Choroid plexus epithelial cell (primary cell): ENCODE measurements around the gene VSNL1.
"Not testable (repeated sequence)": the region's sequence is repeated elsewhere in the genome, so short reads cannot be mapped to it uniquely, and the experiment has no call there.

Experiments used
- DNase-seq: peaks from one replicate; pipeline ENCODE4 v3.0.0-alpha.2; 2010; ENCODE audit warnings: low read depth
- H3K4me3 ChIP-seq: 2 replicates; pipeline ENCODE4 v1.5.1; 2011; ENCODE audit warnings: low read depth, mild to moderate bottlenecking, control low read depth, low read length, moderate library complexity
- TF ChIP-seq, protein P1 (sequence below): conservative IDR thresholded peaks from 2 replicates; pipeline ENCODE4 v1.5.1; 2011; ENCODE audit warnings: low read depth, mild to moderate bottlenecking, control low read depth, inconsistent platforms, low read length, moderate library complexity

VSNL1 gene

GRCh38 chr2:17550907-17551306 is 10.4 kb downstream of the VSNL1 start:
- TF ChIP-seq, protein P1, sequence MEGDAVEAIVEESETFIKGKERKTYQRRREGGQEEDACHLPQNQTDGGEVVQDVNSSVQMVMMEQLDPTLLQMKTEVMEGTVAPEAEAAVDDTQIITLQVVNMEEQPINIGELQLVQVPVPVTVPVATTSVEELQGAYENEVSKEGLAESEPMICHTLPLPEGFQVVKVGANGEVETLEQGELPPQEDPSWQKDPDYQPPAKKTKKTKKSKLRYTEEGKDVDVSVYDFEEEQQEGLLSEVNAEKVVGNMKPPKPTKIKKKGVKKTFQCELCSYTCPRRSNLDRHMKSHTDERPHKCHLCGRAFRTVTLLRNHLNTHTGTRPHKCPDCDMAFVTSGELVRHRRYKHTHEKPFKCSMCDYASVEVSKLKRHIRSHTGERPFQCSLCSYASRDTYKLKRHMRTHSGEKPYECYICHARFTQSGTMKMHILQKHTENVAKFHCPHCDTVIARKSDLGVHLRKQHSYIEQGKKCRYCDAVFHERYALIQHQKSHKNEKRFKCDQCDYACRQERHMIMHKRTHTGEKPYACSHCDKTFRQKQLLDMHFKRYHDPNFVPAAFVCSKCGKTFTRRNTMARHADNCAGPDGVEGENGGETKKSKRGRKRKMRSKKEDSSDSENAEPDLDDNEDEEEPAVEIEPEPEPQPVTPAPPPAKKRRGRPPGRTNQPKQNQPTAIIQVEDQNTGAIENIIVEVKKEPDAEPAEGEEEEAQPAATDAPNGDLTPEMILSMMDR = no peak

GRCh38 chr2:17555150-17555549 is 14.7 kb downstream of the VSNL1 start:
- no peak overlapping the region for H3K4me3 ChIP-seq
- DNase-seq = no peak
- TF ChIP-seq, protein P1 = no peak

More at GRCh38 chr2:17550907-17551306, 10.4 kb downstream of the VSNL1 start:
- no peak for DNase-seq
- H3K4me3 ChIP-seq = no peak overlapping the region

GRCh38 chr2:17557596-17557995 is 17.1 kb downstream of the VSNL1 start:
- no peak overlapping the region for H3K4me3 ChIP-seq
- TF ChIP-seq, protein P1 = no peak
- DNase-seq = no peak

DNA sequence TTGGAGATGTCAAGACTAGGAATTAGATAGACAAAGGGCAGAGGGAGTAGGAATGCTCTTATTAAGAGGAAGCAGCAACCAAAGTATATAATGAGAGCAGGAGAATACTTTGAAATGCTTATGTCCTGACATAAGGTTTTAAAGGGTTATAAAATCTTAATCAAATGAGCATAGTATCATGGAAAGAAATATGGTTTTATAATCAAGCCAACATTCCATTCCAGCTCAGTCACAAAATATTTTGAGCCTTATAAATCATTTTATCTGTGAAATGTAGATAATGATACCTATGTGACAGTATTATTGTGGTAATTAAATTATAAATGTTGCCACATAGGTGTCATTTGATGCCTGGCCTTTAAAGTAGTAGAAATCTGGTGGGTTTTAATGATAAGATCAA is 17.6 kb downstream of the VSNL1 start:
- TF ChIP-seq, protein P1 = no peak
- no peak overlapping the region for H3K4me3 ChIP-seq
- peak; percentile 10 for DNase-seq

DNA sequence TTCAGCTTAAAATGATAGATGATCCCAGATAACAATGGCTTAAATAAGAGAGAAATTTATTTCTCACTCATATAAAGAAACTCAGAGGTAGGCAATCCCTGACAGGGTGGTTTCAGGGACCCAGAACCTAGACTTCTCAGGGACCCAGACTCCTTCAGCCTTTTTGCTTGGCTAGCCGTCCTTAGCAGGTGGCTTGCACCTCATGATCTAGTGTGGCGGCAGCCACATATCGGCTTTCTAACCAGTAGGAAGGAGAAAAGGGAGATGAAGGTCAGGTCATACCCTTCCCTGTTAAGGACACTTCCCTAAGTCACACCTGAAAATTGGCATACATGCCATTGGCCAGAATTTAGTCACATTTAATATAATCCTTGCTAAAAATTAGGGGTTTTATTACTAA is 18.4 kb downstream of the VSNL1 start:
- no peak overlapping the region for H3K4me3 ChIP-seq
- DNase-seq = no peak
- TF ChIP-seq, protein P1 = no peak

- not testable (repeated sequence) for DNase-seq, H3K4me3 ChIP-seq
Measured at GRCh38 chr2:17565726-17566125, 25.2 kb downstream of the VSNL1 start.

GRCh38 chr2:17571681-17572080 is 31.2 kb downstream of the VSNL1 start:
- TF ChIP-seq, protein P1 = no peak
- no peak overlapping the region for H3K4me3 ChIP-seq
- peak; percentile 37 for DNase-seq
